GM12891 (cell line): ENCODE data around the gene CYREN.

Source experiments
- PAX5 ChIP-seq: IDR thresholded peaks from 2 replicates; pipeline ENCODE4 v1.6.1; 2011; ENCODE audit warnings: low read length, moderate library complexity, mild to moderate bottlenecking; ENCODE audit not compliant: insufficient read depth, severe bottlenecking
- POLR2A ChIP-seq: IDR thresholded peaks from 2 replicates; pipeline ENCODE4 v1.6.1; 2011; ENCODE audit warnings: low read depth, low read length, control low read depth
- POLR2AphosphoS5 ChIP-seq: IDR thresholded peaks from 2 replicates; pipeline ENCODE4 v1.6.1; 2011; ENCODE audit warnings: low read depth, low read length, control low read depth
- SPI1 ChIP-seq: IDR thresholded peaks from 2 replicates; pipeline ENCODE4 v1.6.1; 2011; ENCODE audit warnings: low read depth, low read length, control low read depth
- TAF1 ChIP-seq: IDR thresholded peaks from 2 replicates; pipeline ENCODE4 v1.6.1; 2011; ENCODE audit warnings: low read depth, low read length, control low read depth

DNA sequence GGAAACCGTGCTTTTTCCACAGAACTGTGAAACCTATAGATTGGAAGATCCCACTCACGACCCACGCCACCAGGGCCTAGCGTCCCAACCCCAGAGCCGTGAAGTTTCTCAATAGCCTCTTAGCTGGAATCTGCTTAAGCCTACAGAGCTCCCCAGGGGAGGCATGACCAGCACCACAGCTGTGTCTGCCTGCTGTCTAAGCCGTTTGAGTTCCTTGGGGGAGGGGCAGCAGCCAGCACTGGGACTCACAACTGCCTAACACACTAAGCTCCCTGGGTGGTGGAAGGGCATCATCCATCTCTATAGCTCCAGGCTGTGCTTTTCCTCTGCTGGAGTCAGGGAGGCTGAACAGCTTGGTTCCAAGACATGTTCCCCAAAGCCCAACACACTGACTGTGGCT, 48.6 kb downstream of the CYREN start:
- TF ChIP-seq POLR2A (no peak), TAF1 (no peak), POLR2AphosphoS5 (no peak), PAX5 (no peak), SPI1 (no peak)
